OCI-LY3 (cell line): Measurements from ENCODE around the gene NYAP1.

Experiments
- H2AFZ ChIP-seq: fragments of 200-600, 300-600 bp; shearing (Covaris generic); 2 replicates; pipeline ENCODE4 v1.6.0; 2014; ENCODE audit warnings: antibody characterized with exemption, low read depth, low read length
- H3K27ac ChIP-seq: fragments of 200-600, 300-600 bp; sonication (generic); 2 replicates; pipeline ENCODE4 v1.5.1; 2014; ENCODE audit warnings: mild to moderate bottlenecking, low read length, moderate library complexity, mixed read lengths
- H3K27me3 ChIP-seq: fragments of 200-600, 300-600 bp; sonication (generic); 2 replicates; pipeline ENCODE4 v1.6.1; 2014; ENCODE audit warnings: low read depth, low read length, mixed read lengths
- H3K36me3 ChIP-seq: fragments of 200-600, 300-600 bp; sonication (generic); replicated peaks from 2 replicates; pipeline ENCODE3; 2014; ENCODE audit warnings: low read depth, low read length, mixed read lengths
- H3K4me1 ChIP-seq: fragments of 300-600, 200-600 bp; sonication (generic); 2 replicates; pipeline ENCODE4 v1.6.1; 2014; ENCODE audit warnings: low read length, mixed read lengths
- H3K4me2 ChIP-seq: fragments of 200-600, 300-600 bp; sonication (generic); 2 replicates; pipeline ENCODE4 v1.6.1; 2014; ENCODE audit warnings: low read length, mixed read lengths
- H3K4me3 ChIP-seq: fragments of 300-600, 200-600 bp; sonication (generic); 2 replicates; pipeline ENCODE4 v1.5.1; 2014; ENCODE audit warnings: antibody characterized with exemption, mild to moderate bottlenecking, low read length, moderate library complexity
- H3K79me2 ChIP-seq: fragments of 300-600, 200-600 bp; shearing (Covaris generic); 2 replicates; pipeline ENCODE4 v1.6.1; 2014; ENCODE audit warnings: mild to moderate bottlenecking, low read length, mixed read lengths
- H3K9ac ChIP-seq: fragments of 300-600, 200-600 bp; shearing (Covaris generic); 2 replicates; pipeline ENCODE4 v1.6.0; 2014; ENCODE audit warnings: mild to moderate bottlenecking, low read length, moderate library complexity
- H3K9me3 ChIP-seq: fragments of 200-600, 300-600 bp; shearing (Covaris generic); 2 replicates; pipeline ENCODE4 v1.6.1; 2014; ENCODE audit warnings: low read length, mixed read lengths; ENCODE audit not compliant: insufficient read depth
- H4K20me1 ChIP-seq: fragments of 200-600, 300-600 bp; sonication (generic); 2 replicates; pipeline ENCODE4 v1.6.1; 2016; ENCODE audit warnings: low read length, mixed read lengths; ENCODE audit not compliant: insufficient read depth
- CTCF ChIP-seq: fragments of 200-600, 300-600 bp; sonication (generic); IDR thresholded peaks from 2 replicates; pipeline ENCODE4 v1.5.1; 2014; ENCODE audit warnings: antibody characterized with exemption, low read length, low read depth
- EZH2phosphoT487 ChIP-seq: fragments of 200-600 bp; shearing (Covaris generic); IDR thresholded peaks from 2 replicates; pipeline ENCODE4 v1.6.1; 2018; ENCODE audit warnings: antibody characterized with exemption, mixed run types, low read depth

Gene NYAP1

GRCh38 chr7:100467638-100468373 lies 15.9 kb upstream of the NYAP1 start:
- TF ChIP-seq CTCF (no peak), EZH2phosphoT487 (no peak)
- peaks cover 11% of the 10 kb centered on the region for H3K36me3 ChIP-seq
- H3K9me3 ChIP-seq: no peaks in the 10 kb centered on the region
- H3K79me2 ChIP-seq: no peaks in the 10 kb centered on the region
- no peak overlapping the region for H2AFZ ChIP-seq
- H4K20me1 ChIP-seq: peaks cover 9% of the 10 kb centered on the region
- no peaks in the 10 kb centered on the region for H3K27me3 ChIP-seq
- no peak overlapping the region for H3K4me2 ChIP-seq
- H3K4me3 ChIP-seq: no peak overlapping the region
- H3K9ac ChIP-seq: no peak overlapping the region
- peaks cover under 1% of the 10 kb centered on the region; the same call in 1 of the 2 replicates for H3K4me1 ChIP-seq
- no peak overlapping the region for H3K27ac ChIP-seq

- H3K27ac ChIP-seq: no peak overlapping the region
- peaks cover 19% of the 10 kb centered on the region for H3K36me3 ChIP-seq
Observed at GRCh38 chr7:100469227-100470044, 14.3 kb upstream of the NYAP1 start.

GRCh38 chr7:100471021-100471420 lies 12.7 kb upstream of the NYAP1 start:
- H3K79me2 ChIP-seq: no peaks in the 10 kb centered on the region
- no peaks in the 10 kb centered on the region for H3K9me3 ChIP-seq
- H3K27ac ChIP-seq: no peak overlapping the region
- H3K4me1 ChIP-seq: peaks cover 15% of the 10 kb centered on the region
- no peaks in the 10 kb centered on the region for H3K27me3 ChIP-seq
- H2AFZ ChIP-seq: no peak overlapping the region
- H3K4me2 ChIP-seq: no peak overlapping the region
- peaks cover 24% of the 10 kb centered on the region for H4K20me1 ChIP-seq
- no peak for TF ChIP-seq CTCF
- H3K9ac ChIP-seq: no peak overlapping the region
- H3K36me3 ChIP-seq: peaks cover 19% of the 10 kb centered on the region
- no peak overlapping the region for H3K4me3 ChIP-seq

More at GRCh38 chr7:100469227-100470044, 14.3 kb upstream of the NYAP1 start:
- Histone ChIP-seq H4K20me1 (peaks cover 15% of the 10 kb centered on the region), H3K9ac (no peak overlapping the region), H2AFZ (no peak overlapping the region), H3K9me3 (no peaks in the 10 kb centered on the region), H3K27me3 (no peaks in the 10 kb centered on the region), H3K4me1 (peaks cover 6% of the 10 kb centered on the region), H3K79me2 (no peaks in the 10 kb centered on the region), H3K4me3 (no peak overlapping the region), H3K4me2 (no peak overlapping the region)
- TF ChIP-seq CTCF (peak; percentile 86), EZH2phosphoT487 (no peak)

- Histone ChIP-seq H3K79me2 (peaks cover 9% of the 10 kb centered on the region), H3K9me3 (no peaks in the 10 kb centered on the region), H3K27me3 (no peaks in the 10 kb centered on the region), H3K4me1 (peaks cover 28% of the 10 kb centered on the region), H4K20me1 (peaks cover 34% of the 10 kb centered on the region), H3K27ac (no peak overlapping the region), H3K4me3 (no peak overlapping the region), H3K4me2 (no peak overlapping the region), H3K9ac (no peak overlapping the region), H2AFZ (no peak overlapping the region), H3K36me3 (peaks cover 30% of the 10 kb centered on the region)
- TF ChIP-seq CTCF: no peak
- no peak for TF ChIP-seq EZH2phosphoT487
Observed at GRCh38 chr7:100472121-100472851, 11.4 kb upstream of the NYAP1 start.
